GM21367 (cell line): Measurements from ENCODE around the gene PCYOX1L.
"Not testable (repeated sequence)": the region's sequence is repeated elsewhere in the genome, so short reads cannot be mapped to it uniquely, and the experiment has no call there.

Experiments used
- ATAC-seq: cut with Tn5 transposase; IDR thresholded peaks from one replicate; pipeline ENCODE4 v1.9.1; 2021; ENCODE audit not compliant: unreplicated experiment

Gene PCYOX1L

DNA sequence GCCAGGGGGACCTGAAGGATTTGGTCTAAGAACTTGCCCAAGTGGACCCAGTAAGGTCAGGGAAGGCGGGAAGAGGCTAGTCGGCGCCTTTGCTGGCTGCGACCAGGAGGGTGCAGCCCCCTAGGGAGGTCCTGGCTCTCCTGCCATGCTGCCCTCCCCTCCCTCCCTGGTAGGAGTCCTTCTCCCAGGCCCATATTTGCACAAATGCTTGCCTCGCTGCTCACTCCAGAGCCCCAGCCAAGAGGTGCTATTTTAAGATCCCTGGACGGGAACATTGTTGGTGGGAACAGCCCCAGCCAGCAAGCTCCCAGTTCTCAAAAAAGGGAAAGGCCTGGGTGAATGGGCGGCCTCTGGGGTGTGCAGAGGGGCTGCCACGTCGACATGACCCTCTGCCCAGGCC lies 25.6 kb downstream of the PCYOX1L start:
- ATAC-seq = no peak

GRCh38 chr5:149386166-149386565 lies 28.3 kb downstream of the PCYOX1L start:
- ATAC-seq = no peak

DNA sequence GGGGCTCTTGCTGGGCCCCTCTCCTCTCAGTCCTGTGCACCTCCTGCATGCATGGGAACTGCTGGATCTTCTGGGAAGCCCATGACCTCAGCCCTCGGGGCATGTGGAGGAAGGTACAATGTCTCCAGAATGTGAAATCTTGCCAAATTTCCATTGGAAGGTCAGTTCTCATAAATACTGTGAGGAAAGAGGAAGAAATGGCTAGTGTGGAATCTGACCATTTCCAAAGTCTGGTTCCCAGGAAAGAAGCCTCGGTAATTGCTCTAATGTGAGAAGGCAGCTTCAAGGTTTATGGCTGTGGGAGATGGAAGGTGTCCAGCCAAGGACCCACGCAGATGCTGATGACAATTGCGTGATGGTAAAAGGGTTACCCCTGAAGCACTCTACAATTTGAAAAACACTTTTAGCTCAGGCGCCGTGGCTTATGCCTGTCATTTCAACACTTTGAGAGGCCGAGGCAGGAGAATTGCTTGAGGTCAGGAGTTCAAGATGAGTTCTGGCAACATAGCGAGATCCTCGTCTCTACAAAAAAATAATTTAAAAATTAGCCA lies 29.3 kb downstream of the PCYOX1L start:
- ATAC-seq = no peak

DNA sequence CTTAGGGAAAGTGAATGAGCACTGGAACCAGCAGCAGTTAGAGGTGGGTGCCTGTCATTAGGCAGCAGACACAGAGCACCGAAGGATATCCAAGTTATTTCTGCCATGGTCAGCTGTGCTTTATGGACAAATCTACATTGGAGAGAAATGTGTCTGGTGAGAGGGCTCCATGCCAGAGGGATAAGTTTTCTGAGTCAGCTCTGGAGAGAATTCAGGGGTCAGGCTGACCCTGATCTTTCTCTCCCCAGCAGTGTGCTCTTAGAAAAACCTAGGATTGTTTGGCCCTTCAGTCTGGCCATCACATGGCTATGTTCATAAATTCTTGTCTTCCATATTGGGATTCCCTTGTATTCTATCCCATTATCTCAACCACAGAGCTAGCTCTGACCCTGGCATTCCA lies 30.1 kb downstream of the PCYOX1L start:
- ATAC-seq = no peak

- ATAC-seq = no peak
Observed at GRCh38 chr5:149388498-149389190, 30.8 kb downstream of the PCYOX1L start.

DNA sequence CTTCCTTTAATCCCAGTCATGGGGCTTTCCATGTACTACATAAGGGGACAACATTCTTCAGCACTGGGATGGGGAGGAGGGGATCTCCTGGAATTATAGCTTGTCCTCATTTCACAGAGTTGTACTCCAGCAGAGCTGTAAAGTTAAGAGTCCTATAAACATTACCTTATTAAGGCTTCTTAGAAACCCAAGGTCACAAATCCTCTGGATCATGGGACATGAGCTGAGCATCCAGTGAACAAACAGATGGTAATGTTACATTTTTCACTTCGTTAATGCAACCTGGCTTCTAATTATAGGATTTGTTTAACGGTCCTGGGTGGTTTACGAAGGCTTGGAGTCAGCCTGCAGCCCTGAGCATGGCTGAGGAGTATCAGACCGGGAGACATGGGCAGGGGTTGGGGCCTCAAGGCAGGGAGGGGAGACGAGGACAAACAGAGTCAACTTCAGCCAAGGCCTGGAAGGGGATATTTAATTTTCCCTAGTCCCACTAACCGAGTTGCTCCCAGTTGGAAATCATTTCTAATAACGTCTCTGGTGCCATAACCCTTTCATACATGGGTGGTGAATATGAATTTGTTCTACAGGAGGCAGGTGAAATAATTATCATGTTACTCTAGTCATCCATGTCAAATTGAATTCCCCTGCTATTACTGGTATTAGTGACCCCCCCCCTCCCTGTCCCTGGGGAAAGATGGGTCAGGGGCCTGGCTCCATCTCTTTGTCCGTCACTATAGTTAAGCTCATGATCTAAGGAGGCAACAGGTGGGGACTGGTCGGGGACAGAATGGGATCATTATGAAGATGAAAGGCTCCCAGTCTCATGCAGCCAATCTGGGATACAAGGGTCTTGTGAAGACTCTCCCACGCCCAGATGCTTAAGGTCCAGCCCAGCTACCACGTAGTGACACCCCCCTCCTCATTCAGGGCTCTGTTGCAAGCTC lies 32.0 kb downstream of the PCYOX1L start:
- ATAC-seq = no peak

DNA sequence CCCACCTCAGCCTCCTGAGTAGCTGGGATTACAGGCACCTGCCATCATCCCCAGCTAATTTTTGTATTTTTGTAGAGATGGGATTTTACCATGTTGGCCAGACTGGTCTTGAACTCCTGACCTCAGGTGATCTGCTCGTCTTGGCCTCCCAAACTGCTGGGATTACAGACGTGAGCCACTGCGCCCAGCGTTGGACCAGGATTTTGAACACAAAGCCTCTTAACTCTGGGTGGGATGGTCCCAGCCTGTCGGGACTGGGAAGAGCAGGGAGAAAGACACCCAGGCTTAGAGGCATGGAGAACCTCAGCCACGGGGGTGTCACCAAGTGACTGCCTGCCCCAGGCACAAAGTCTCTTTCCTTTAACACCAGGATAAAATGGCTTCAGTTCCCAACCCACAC lies 33.2 kb downstream of the PCYOX1L start:
- ATAC-seq = not testable (repeated sequence)

DNA sequence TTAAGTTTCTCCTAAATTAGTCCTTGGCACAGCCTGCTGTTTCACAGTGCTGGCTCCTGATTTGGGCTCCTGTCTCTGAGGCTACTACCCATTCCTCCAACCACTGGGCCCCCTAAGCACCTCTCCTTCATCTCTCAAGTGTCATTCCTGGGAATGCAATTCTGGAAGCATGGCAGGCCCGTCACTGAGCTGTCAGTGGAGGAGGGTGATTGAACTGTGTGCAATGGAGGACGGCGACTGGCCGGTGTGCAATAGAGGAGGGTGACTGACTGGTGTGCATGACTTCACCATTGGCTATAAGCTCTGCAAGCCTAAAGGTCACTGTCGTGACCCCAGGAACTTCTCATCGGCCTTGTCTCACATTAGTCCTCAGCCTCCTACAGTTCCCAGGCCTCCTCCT lies 33.7 kb downstream of the PCYOX1L start:
- no peak for ATAC-seq

GRCh38 chr5:149392718-149393117 lies 34.9 kb downstream of the PCYOX1L start:
- ATAC-seq = no peak

- not testable (repeated sequence) for ATAC-seq
Observed at GRCh38 chr5:149394996-149395395, 37.1 kb downstream of the PCYOX1L start.

DNA sequence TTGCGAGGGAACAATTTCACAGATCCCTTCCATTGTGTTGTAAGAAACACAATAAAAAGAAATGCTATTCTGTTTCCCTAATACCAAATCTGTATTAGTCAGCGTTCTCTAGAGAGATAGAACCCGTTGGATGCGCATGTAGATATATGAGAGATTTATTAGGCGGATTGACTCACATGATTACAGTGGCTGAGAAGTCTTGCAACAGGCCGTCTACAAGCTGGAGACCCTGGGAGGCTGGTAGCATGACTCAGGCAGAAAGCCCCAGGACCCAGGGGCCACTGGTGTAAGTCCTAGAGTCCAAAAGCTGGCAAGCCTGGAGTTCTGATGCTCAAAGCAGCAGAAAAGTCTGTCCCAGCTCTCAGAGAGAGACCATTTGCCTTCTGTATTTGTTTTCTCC lies 39.7 kb downstream of the PCYOX1L start:
- no peak for ATAC-seq

- ATAC-seq = not testable (repeated sequence)
Observed at GRCh38 chr5:149398747-149399266, 41.0 kb downstream of the PCYOX1L start.

- no peak for ATAC-seq
Observed at GRCh38 chr5:149399775-149400174, 41.9 kb downstream of the PCYOX1L start.

- ATAC-seq = no peak
Observed at GRCh38 chr5:149400304-149400703, 42.5 kb downstream of the PCYOX1L start.

DNA sequence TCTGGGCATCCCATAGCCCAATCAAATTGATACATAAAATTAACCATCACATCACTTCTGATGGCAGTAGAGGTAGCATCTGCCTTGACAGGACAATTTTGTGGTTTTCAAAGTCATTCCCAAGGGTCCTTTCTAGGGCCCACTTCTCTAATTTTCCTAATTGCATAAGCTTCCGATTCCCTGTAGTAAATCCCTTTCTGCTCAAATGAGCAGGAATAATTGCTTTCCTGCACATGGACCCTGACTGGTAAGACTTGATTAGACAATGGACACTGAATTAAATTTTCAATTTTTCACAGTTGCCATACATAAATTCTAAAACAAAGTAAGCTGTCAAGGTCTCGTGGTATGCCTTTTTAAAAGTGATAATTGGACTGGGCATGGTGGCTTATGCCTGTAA lies 43.2 kb downstream of the PCYOX1L start:
- ATAC-seq = no peak

DNA sequence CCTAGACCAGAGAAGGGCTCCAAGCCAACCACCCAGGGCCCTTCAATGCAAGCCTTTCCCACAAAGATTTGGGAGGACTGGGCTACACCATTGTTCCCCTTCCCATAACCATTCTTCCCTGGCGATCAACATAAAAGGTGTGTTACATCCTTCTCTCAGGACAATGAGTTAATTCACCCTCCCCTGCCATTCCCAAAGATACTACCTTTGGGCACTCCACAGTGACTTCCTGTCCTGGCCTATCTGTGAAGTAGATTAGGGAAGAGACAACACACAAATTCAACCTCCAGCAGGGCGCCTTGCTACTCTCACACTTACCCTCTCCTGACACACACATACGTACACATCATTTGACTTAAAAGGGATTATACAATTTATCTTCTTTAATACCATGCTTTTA lies 44.4 kb downstream of the PCYOX1L start:
- ATAC-seq = no peak

GRCh38 chr5:149403923-149404745 lies 46.3 kb downstream of the PCYOX1L start:
- ATAC-seq = no peak

GRCh38 chr5:149404746-149405549 lies 47.1 kb downstream of the PCYOX1L start:
- ATAC-seq = no peak

- ATAC-seq = no peak
Observed at GRCh38 chr5:149405550-149406202, 47.8 kb downstream of the PCYOX1L start.
